WERI-Rb-1 (cell line): ENCODE results near the gene STEAP3.

Source experiments
- DNase-seq: peaks from one replicate; pipeline ENCODE4 v3.0.0-alpha.2; 2020
- H3K27ac ChIP-seq: fragments of 250-450 bp; sonication (Bioruptor Pico); 2 replicates; pipeline ENCODE4 v1.5.1; 2020; ENCODE audit warnings: mild to moderate bottlenecking, moderate library complexity
- H3K27me3 ChIP-seq: fragments of 250-450 bp; sonication (Bioruptor Pico); 2 replicates; pipeline ENCODE4 v1.5.1; 2021; ENCODE audit warnings: mild to moderate bottlenecking, low read depth, moderate library complexity; ENCODE audit not compliant: insufficient read depth, severe bottlenecking
- H3K36me3 ChIP-seq: fragments of 250-450 bp; sonication (Bioruptor Pico); 2 replicates; pipeline ENCODE4 v1.5.1; 2020; ENCODE audit warnings: mild to moderate bottlenecking, moderate library complexity
- H3K4me3 ChIP-seq: 2 replicates; pipeline ENCODE4 v1.5.1; 2011; ENCODE audit warnings: low read depth, mild to moderate bottlenecking, control low read depth, low read length
- H3K9me3 ChIP-seq: fragments of 250-450 bp; sonication (Bioruptor Pico); 2 replicates; pipeline ENCODE4 v1.5.1; 2021; ENCODE audit warnings: mild to moderate bottlenecking, moderate library complexity; ENCODE audit not compliant: severe bottlenecking
- CTCF ChIP-seq: IDR thresholded peaks from 2 replicates; pipeline ENCODE4 v1.5.1; 2011; ENCODE audit warnings: low read depth, mild to moderate bottlenecking, control low read depth, inconsistent platforms, low read length

The STEAP3 gene

GRCh38 chr2:119177838-119178190 lies 45.8 kb upstream of the STEAP3 start:
- no peak for DNase-seq
- Histone ChIP-seq H3K9me3 (no peaks in the 10 kb centered on the region), H3K27ac (no peak overlapping the region), H3K4me3 (no peak overlapping the region), H3K27me3 (no peaks in the 10 kb centered on the region), H3K36me3 (no peaks in the 10 kb centered on the region)
- TF ChIP-seq CTCF = no peak

- no peaks in the 10 kb centered on the region for H3K9me3 ChIP-seq
- DNase-seq = no peak
Measured at GRCh38 chr2:119178776-119179175, 44.9 kb upstream of the STEAP3 start.

GRCh38 chr2:119179202-119179601 lies 44.4 kb upstream of the STEAP3 start:
- no peaks in the 10 kb centered on the region for H3K27me3 ChIP-seq
- DNase-seq = no peak
- TF ChIP-seq CTCF = no peak
- no peak overlapping the region for H3K27ac ChIP-seq
- no peaks in the 10 kb centered on the region for H3K36me3 ChIP-seq
- H3K9me3 ChIP-seq = no peaks in the 10 kb centered on the region
- H3K4me3 ChIP-seq = no peak overlapping the region

More at GRCh38 chr2:119178776-119179175, 44.9 kb upstream of the STEAP3 start:
- H3K36me3 ChIP-seq = no peaks in the 10 kb centered on the region
- H3K27ac ChIP-seq = no peak overlapping the region
- TF ChIP-seq CTCF = no peak
- H3K4me3 ChIP-seq = no peak overlapping the region
- H3K27me3 ChIP-seq = no peaks in the 10 kb centered on the region

- no peak for TF ChIP-seq CTCF
- Histone ChIP-seq H3K9me3 (no peaks in the 10 kb centered on the region), H3K36me3 (no peaks in the 10 kb centered on the region), H3K27ac (no peak overlapping the region), H3K4me3 (no peak overlapping the region), H3K27me3 (no peaks in the 10 kb centered on the region)
- DNase-seq = no peak
Measured at GRCh38 chr2:119179991-119180390, 43.6 kb upstream of the STEAP3 start.

GRCh38 chr2:119180892-119181291 lies 42.7 kb upstream of the STEAP3 start:
- no peak overlapping the region for H3K4me3 ChIP-seq
- DNase-seq = no peak
- no peak overlapping the region for H3K27ac ChIP-seq
- H3K36me3 ChIP-seq = no peaks in the 10 kb centered on the region
- no peaks in the 10 kb centered on the region for H3K27me3 ChIP-seq
- TF ChIP-seq CTCF = no peak
- no peaks in the 10 kb centered on the region for H3K9me3 ChIP-seq

- H3K36me3 ChIP-seq = no peaks in the 10 kb centered on the region
- no peak overlapping the region for H3K27ac ChIP-seq
- H3K9me3 ChIP-seq = no peaks in the 10 kb centered on the region
- no peaks in the 10 kb centered on the region for H3K27me3 ChIP-seq
- no peak for DNase-seq
- no peak for TF ChIP-seq CTCF
- no peak overlapping the region for H3K4me3 ChIP-seq
Measured at GRCh38 chr2:119181391-119181790, 42.2 kb upstream of the STEAP3 start.
